ENCODE measurements around the gene ERLIN1.

The ERLIN1 gene

GRCh38 chr10:100173035-100173434 is 12.8 kb downstream of the ERLIN1 start:
- no peak for DNase-seq (ENCODE audit: low read depth in 1 of 2, low spot score in 1 of 2)

GRCh38 chr10:100172349-100172748 is 13.5 kb downstream of the ERLIN1 start:
- DNase-seq (ENCODE audit: low read depth in 1 of 2, low spot score in 1 of 2): no peak

DNA sequence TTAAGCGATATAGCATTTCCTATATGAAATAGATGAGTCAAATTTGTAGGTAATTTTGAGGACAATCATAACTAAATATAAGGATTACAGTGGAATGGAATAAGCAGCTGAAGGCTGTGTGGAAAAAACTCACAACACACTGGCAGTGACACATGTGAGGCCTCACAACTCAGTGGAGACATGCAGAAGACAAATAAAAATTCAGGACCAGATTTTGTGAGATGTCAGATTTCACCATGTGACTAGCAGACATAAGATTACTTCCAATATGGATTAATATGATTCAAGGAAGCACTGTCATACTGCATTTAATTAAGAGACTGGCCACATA is 17.6 kb downstream of the ERLIN1 start:
- DNase-seq (ENCODE audit: low read depth in 1 of 2, low spot score in 1 of 2): no peak

- no peak for DNase-seq (ENCODE audit: low read depth in 1 of 2, low spot score in 1 of 2)
Observed at GRCh38 chr10:100167553-100168312, 18.1 kb downstream of the ERLIN1 start.

DNA sequence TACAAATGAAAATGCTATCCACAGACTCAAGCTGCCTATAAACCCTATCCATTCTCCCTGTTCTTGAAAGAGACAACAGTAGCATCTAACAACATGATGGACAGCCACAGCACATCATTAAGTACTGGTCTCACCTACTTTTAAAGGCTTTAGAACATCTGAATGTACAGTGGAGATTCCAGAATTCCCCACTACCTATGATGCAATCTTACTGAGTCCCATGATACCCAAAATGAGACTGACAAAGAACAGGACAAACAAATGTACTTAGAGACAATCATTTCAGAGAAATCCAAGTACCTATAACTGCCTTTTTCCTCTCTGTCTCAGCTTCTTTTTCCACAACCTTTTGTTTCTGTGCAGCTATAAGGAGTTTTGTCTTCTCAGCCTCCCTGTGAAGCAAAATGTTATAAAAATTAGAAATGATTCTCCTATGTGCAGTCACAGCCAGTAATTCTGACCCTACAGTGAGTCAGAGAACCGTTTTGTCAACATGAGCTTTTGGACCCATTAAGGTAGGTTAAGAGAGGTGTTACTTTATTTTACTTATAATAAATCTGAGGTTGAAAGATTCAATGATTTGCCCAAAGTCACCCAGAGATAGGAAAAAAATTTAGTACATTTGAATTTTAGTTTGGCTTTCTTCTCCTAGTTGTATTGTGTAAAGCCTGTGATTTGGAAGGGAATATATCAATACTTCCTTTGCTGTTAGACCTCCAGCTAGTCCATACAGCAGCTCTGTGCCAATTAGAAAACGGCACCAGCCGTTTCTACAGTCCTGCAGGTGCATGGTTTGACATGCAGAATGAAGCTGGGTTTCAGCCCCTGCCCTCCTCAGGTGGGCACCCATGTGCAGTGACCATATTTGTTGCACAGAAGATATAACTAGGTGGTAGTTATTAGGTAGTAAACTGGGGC is 21.9 kb downstream of the ERLIN1 start:
- DNase-seq (ENCODE audit: low read depth in 1 of 2, low spot score in 1 of 2): no peak

DNA sequence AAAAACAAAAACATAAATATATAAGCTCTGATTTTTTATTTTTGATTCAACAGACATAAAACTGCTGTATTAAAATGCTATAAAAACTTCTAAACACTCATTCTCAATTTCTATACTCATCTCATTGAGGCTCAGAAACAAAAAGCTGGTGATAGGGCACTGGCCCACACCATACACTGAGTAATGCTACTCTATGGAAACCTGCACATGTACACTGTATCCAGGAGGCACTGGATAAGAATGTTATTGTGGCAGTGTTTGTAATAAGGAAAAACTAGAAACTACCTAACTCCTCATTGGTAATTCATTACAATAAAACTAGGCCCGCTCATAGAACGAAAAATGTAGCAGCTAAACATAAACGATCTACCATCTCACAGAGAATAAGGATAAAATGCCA is 23.1 kb downstream of the ERLIN1 start:
- no peak for DNase-seq (ENCODE audit: low read depth in 1 of 2, low spot score in 1 of 2)

DNA sequence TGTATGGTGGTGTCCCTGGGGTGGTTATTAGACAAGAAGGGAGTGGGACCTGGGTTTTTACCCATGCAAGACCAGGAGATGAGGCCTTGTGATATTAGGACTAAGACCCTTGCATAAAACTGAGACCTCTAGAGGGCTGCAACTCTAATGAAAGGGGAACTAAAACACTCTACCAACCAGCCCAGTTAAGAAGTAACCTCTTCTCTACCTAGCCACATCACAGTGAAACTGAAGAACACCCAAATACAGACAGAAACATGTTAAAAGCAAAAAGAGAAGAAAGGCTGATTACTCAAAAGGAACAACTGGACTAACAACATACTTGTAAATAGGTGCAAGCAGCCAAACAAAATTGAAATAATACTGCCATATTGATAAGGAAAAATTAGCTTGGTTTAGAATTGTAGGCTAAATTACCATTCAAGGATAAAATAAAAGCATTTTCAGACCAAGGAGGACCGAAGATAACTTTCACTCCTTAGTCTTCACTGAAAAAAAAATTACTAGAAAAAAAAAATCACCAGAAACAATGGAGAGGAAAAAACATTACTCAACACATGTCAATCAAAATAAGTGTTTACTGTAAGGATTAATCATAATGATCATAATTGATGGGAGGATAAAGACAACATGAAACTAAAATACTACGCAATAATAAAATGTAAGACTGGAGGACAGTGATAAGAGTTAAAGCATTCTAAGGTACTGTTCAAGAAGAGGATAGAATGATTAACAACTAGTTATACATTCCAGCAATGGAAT is 27.6 kb downstream of the ERLIN1 start:
- DNase-seq (ENCODE audit: low read depth in 1 of 2, low spot score in 1 of 2): no peak

GRCh38 chr10:100157156-100157555 is 28.7 kb downstream of the ERLIN1 start:
- no peak for DNase-seq (ENCODE audit: low read depth in 1 of 2, low spot score in 1 of 2)

- DNase-seq (ENCODE audit: low read depth in 1 of 2, low spot score in 1 of 2): no peak
Observed at GRCh38 chr10:100155936-100156335, 29.9 kb downstream of the ERLIN1 start.

DNA sequence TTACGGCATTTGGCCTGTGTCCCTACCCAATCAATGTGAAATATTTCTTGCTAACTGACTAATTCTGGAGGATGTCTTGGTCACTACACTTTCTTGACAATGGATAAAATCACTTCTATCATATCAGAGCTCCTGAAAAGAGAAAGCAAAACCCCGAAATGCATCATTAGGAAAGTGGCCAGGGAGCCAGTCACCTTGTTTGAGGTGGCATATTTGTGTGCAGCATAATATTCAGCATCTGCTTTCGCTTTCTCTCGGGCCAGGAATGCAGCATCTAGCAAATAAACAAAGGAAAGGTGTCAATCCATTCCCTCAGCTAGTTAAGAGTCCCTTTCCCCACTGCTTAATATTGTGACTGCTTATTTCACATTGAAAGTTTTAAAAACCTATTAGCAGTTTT is 31.2 kb downstream of the ERLIN1 start:
- no peak for DNase-seq (ENCODE audit: low read depth in 1 of 2, low spot score in 1 of 2)

- no peak for DNase-seq (ENCODE audit: low read depth in 1 of 2, low spot score in 1 of 2)
Observed at GRCh38 chr10:100153239-100153825, 32.5 kb downstream of the ERLIN1 start.

DNA sequence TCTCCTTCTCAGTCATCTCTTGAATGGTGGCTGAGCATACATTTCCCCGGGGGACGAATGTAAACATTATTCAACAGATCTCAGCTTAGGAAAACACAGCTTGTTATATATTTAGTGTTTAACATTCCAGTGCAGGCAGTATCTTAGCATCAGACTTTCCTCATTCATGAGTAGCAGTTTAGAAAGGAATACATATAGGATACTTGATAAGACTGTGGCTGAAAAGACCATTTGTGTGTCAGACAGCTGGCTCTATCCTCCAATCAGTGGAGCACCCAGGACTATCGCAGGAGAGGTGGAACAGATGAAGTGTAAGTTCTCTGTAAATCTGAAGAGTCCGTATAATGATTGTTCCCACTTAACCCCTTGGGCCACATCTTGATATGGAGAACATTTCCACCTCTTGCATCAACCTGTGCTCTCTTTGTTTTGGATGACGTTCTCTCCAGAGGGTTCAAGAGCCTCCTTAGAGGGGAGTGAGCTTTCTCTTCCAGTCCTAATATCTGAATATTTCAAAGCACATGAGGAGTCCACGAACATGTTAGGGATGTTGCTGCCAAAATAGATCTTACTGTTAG is 34.0 kb downstream of the ERLIN1 start:
- no peak for DNase-seq (ENCODE audit: low read depth in 1 of 2, low spot score in 1 of 2)

- peak in 1 of 2 donors; percentile 63 for DNase-seq (ENCODE audit: low read depth in 1 of 2, low spot score in 1 of 2)
Observed at GRCh38 chr10:100148353-100149211, 37.2 kb downstream of the ERLIN1 start.

- DNase-seq (ENCODE audit: low read depth in 1 of 2, low spot score in 1 of 2): no peak
Observed at GRCh38 chr10:100146875-100147650, 38.8 kb downstream of the ERLIN1 start.

DNA sequence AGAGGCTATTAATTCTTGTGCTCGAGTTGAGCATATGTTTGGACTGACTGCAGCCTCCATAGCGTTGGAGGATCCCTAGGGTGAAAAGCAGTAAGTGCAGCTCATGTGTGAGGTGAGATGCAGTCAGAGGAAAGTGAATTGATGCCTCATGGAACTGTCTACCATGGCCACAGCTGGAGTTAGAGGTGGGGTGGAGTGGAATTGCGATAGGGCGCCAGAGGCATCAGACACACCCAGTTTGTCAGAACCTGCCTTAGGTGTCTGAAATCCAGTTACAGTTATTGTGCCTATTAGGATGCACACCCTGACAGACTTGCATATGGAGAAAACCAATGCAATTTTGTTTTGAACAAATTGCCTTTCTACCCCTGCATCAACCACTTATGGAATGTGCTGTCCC is 39.4 kb downstream of the ERLIN1 start:
- DNase-seq (ENCODE audit: low read depth in 1 of 2, low spot score in 1 of 2): no peak

GRCh38 chr10:100143756-100144155 is 42.1 kb downstream of the ERLIN1 start:
- no peak for DNase-seq (ENCODE audit: low read depth in 1 of 2, low spot score in 1 of 2)

DNA sequence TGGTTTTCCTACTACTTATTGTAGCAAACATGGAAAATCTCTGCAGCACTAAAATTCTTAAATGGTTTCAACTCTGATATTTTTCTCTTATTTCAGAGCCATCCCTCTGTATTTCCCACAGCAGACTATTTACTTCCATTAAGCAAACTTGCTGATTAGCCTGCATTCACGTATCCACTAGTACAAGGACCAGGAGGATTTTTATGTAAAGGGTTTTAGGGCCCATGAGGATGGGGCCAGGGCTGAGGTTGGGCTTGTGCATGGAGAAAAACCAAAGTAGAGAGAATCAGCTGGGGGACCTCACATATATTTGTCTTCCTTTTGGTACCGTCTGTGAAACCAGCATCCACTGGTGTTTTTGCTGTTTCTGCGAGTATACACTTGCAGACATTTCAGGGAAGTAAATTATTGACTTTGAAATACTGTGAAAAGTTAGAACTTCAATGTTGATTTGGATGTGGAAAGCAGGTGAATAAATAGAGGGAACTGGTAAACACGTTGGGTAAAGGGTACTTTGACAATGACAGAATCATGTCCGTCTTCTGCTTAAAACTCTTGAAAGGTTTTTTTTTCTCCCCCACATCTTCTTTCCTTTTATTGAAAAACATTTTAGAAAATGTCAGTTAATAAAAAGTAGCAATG is 44.3 kb downstream of the ERLIN1 start:
- DNase-seq (ENCODE audit: low read depth in 1 of 2, low spot score in 1 of 2): no peak

GRCh38 chr10:100140070-100140469 is 45.8 kb downstream of the ERLIN1 start:
- no peak for DNase-seq (ENCODE audit: low read depth in 1 of 2, low spot score in 1 of 2)
